Colonic mucosa (tissue), 4 donors: ENCODE results near the gene KIF26A. TPM values are rescaled to one million over a fixed set of nuclear protein-coding genes. Genes with fewer than 3 reads are reported as not detected.
"Not testable (repeated sequence)": the region's sequence is repeated elsewhere in the genome, so short reads cannot be mapped to it uniquely, and the experiment has no call there.

ENCODE experiments used
- DNase-seq: peaks from one replicate; pipeline ENCODE4 v3.0.0-alpha.2; 2020
- H3K27ac ChIP-seq: fragments of 200-600 bp; one replicate; pipeline ENCODE4 v1.8.0; 2021
- H3K27me3 ChIP-seq: fragments of 200-600 bp; one replicate; pipeline ENCODE4 v1.8.0; 2021
- H3K36me3 ChIP-seq: fragments of 200-600 bp; one replicate; pipeline ENCODE4 v1.8.0; 2021
- H3K4me1 ChIP-seq: fragments of 200-600 bp; one replicate; pipeline ENCODE4 v1.8.0; 2021; ENCODE audit warnings: mild to moderate bottlenecking
- H3K4me3 ChIP-seq: fragments of 200-600 bp; one replicate; pipeline ENCODE4 v1.8.0; 2021
- H3K9ac ChIP-seq, 2 donors: one replicate each; pipeline ENCODE4 v1.7.0; 2013; ENCODE audit warnings: control low read depth in 2 of 2, low read depth in 2 of 2, low read length in 2 of 2
- H3K9me3 ChIP-seq: fragments of 200-600 bp; one replicate; pipeline ENCODE4 v1.8.0; 2021
- CTCF ChIP-seq: fragments of 200-600 bp; IDR thresholded peaks from one replicate; pipeline ENCODE4 v1.8.0; 2022; ENCODE audit warnings: antibody characterized with exemption, mild to moderate bottlenecking
- intact Hi-C: fragments of 100-400 bp; cut with DNase I; formaldehyde crosslinking; loops from one replicate; pipeline ENCODE4 v1.14.1; 2022
- total RNA-seq, 2 donors: library from RNA; stranded (reverse); fragmentation: NEBNext Ultra II Directional in 1 of 2; extraction: Animal tissue kit (Norgen Biotek cat#: 25700) in 1 of 2; gene quantifications; one replicate each; pipeline ENCODE4 v1.2.1, GENCODE V29; 2021
- donor health status: healthy.
- donor health status: DM: no; HTN: no; CAD: no.
- donor health status: DM: no; HTN: no; CAD: no.

KIF26A gene
- total RNA-seq, 2 donors from 2014 or later = 6.6 to 20.0 TPM

GRCh38 chr14:104222396-104223036 lies 84.1 kb downstream of the KIF26A start:
- no peak for TF ChIP-seq CTCF
- H3K27me3 ChIP-seq = no peaks in the 10 kb centered on the region
- intact Hi-C loops = no loop called here
- H3K27ac ChIP-seq = no peak overlapping the region
- no peaks in the 10 kb centered on the region for H3K36me3 ChIP-seq
- no peak for DNase-seq
- no peak overlapping the region for H3K9ac ChIP-seq
- no peaks in the 10 kb centered on the region for H3K4me1 ChIP-seq
- H3K9me3 ChIP-seq = no peaks in the 10 kb centered on the region
- H3K4me3 ChIP-seq = no peak overlapping the region

- H3K9ac ChIP-seq = peak overlapping the region; percentile 60 to 85
- peak overlapping the region; percentile 80 for H3K27ac ChIP-seq
- no peaks in the 10 kb centered on the region for H3K36me3 ChIP-seq
- H3K4me3 ChIP-seq = peak overlapping the region; percentile 21
- no peaks in the 10 kb centered on the region for H3K9me3 ChIP-seq
- peak; percentile 58 for DNase-seq
- TF ChIP-seq CTCF = no peak
- peaks cover 3% of the 10 kb centered on the region for H3K4me1 ChIP-seq
- intact Hi-C loops = no loop called here
- H3K27me3 ChIP-seq = no peaks in the 10 kb centered on the region
Measured at GRCh38 chr14:104223101-104224041, 85.0 kb downstream of the KIF26A start.

- Histone ChIP-seq H3K9ac (peak overlapping the region; percentile 60 to 85), H3K4me1 (peaks cover 10% of the 10 kb centered on the region), H3K27ac (peak overlapping the region; percentile 80), H3K36me3 (no peaks in the 10 kb centered on the region), H3K9me3 (no peaks in the 10 kb centered on the region), H3K4me3 (peak overlapping the region; percentile 21), H3K27me3 (no peaks in the 10 kb centered on the region)
- intact Hi-C loops = no loop called here
- no peak for DNase-seq
- no peak for TF ChIP-seq CTCF
Measured at GRCh38 chr14:104224131-104224505, 85.7 kb downstream of the KIF26A start.

GRCh38 chr14:104224506-104225277 lies 86.3 kb downstream of the KIF26A start:
- H3K27ac ChIP-seq = peak overlapping the region; percentile 80
- H3K4me1 ChIP-seq = peaks cover 10% of the 10 kb centered on the region
- peak; percentile 70 for DNase-seq
- peak; percentile 68 for TF ChIP-seq CTCF
- intact Hi-C loops = no loop called here
- H3K36me3 ChIP-seq = no peaks in the 10 kb centered on the region
- H3K4me3 ChIP-seq = peak overlapping the region; percentile 21
- H3K9ac ChIP-seq = peak overlapping the region; percentile 60 to 85
- no peaks in the 10 kb centered on the region for H3K9me3 ChIP-seq
- H3K27me3 ChIP-seq = no peaks in the 10 kb centered on the region

- intact Hi-C loops = not testable (repeated sequence)
- Histone ChIP-seq H3K4me1 (peaks cover 18% of the 10 kb centered on the region), H3K27ac (peak overlapping the region; percentile 80)
Measured at GRCh38 chr14:104225278-104226190, 87.1 kb downstream of the KIF26A start.

More at GRCh38 chr14:104225278-104226190, 87.1 kb downstream of the KIF26A start:
- peak overlapping the region; percentile 26 to 85 for H3K9ac ChIP-seq
- H3K27me3 ChIP-seq, H3K9me3 ChIP-seq, H3K4me3 ChIP-seq, H3K36me3 ChIP-seq: not testable (repeated sequence)
- peak; percentile 87 for DNase-seq
